HepG2 (cell line): ENCODE measurements around the gene EDEM3. TPM values are rescaled to one million over a fixed set of nuclear protein-coding genes. Genes with fewer than 3 reads are reported as not detected.

Experiments used
- ATAC-seq: fragments of 200-7000 bp; cut with Tn5 transposase; 3 replicates; pipeline ENCODE4 v1.9.1; 2020; ENCODE audit warnings: mild to moderate bottlenecking, moderate library complexity
- BruUV-seq: library from RNA; stranded (reverse); fragments of 400-500 nt; replicated peaks from 2 replicates; lab custom pipeline; 2021; lab: Mats Ljungman, UMichigan
- CTCF ChIA-PET: fragments of 300-600 bp; formaldehyde crosslinking; extraction: SDS; loops from one replicate; lab custom pipeline; 2021; ENCODE audit warnings: low total read pairs, inconsistent platforms, low intra/inter-chr PET ratio; lab: Yijun Ruan, JAX
- POLR2A ChIA-PET: fragments of 350-600 bp; sonication (Branson Sonifier 250); formaldehyde crosslinking; loops from one replicate; lab custom pipeline; 2020; ENCODE audit warnings: antibody characterized with exemption, inconsistent platforms; lab: Yijun Ruan, JAX
- DNase-seq: peaks from one replicate; pipeline ENCODE4 v3.0.0-alpha.2; 2015; ENCODE audit warnings: low spot score
- FAIRE-seq: peaks from 3 replicates; lab custom pipeline; 2011; peaks lifted over from hg19 to GRCh38; lab: Jason Lieb, UNC
- H2AFZ ChIP-seq: one replicate; pipeline ENCODE4 v1.6.1; 2011; ENCODE audit warnings: low read length, inconsistent platforms
- H3K27ac ChIP-seq: fragments of 300-600 bp; 3 replicates; pipeline ENCODE4 v1.8.0; 2011; ENCODE audit warnings: mixed run types, mild to moderate bottlenecking, mixed read lengths, low read length, inconsistent platforms; ENCODE audit not compliant: insufficient read depth; ENCODE audit errors: extremely low read length
- H3K27me3 ChIP-seq, 2 experiments: fragments of 200-600 bp in 1 of 2; 2 replicates in 1 of 2; 3 replicates in 1 of 2; pipeline versions ENCODE4 v1.6.0 to v1.8.0; 2011; ENCODE audit warnings: low read length in 2 of 2, mild to moderate bottlenecking in 2 of 2, moderate library complexity in 2 of 2, inconsistent platforms in 1 of 2; ENCODE audit not compliant: insufficient read depth in 2 of 2, control insufficient read depth in 1 of 2
- H3K36me3 ChIP-seq, 2 experiments: fragments of 200-600 bp in 1 of 2; replicated peaks in 1 of 2; 2 replicates in 1 of 2; 3 replicates in 1 of 2; pipeline versions ENCODE4 v1.5.1 to v1.8.0; 2011; ENCODE audit warnings: low read length in 2 of 2, inconsistent platforms in 1 of 2; ENCODE audit not compliant: insufficient read depth in 2 of 2, control insufficient read depth in 1 of 2
- H3K4me1 ChIP-seq: 2 replicates; pipeline ENCODE4 v1.5.1; 2012; ENCODE audit warnings: low read length, inconsistent platforms; ENCODE audit not compliant: insufficient read depth
- H3K4me2 ChIP-seq: 2 replicates; pipeline ENCODE4 v1.6.0; 2011; ENCODE audit warnings: low read depth, low read length, inconsistent platforms
- H3K4me3 ChIP-seq, 3 experiments: fragments of 200-600 bp in 1 of 3; sonication (generic), shearing (Covaris generic) in 1 of 3; replicated peaks in 1 of 3; 2 replicates each; pipeline ENCODE4 v1.5.1; 2011 to 2016; ENCODE audit warnings: low read length in 3 of 3, inconsistent platforms in 2 of 3, low read depth in 2 of 3, mild to moderate bottlenecking in 2 of 3, control low read depth in 1 of 3, mixed read lengths in 1 of 3; ENCODE audit not compliant: insufficient read depth in 1 of 3
- H3K79me2 ChIP-seq: one replicate; pipeline ENCODE4 v1.6.1; 2011; ENCODE audit warnings: low read length, inconsistent platforms; ENCODE audit not compliant: insufficient read depth
- H3K9ac ChIP-seq: 2 replicates; pipeline ENCODE4 v1.6.0; 2011; ENCODE audit warnings: mild to moderate bottlenecking, low read depth, low read length, inconsistent platforms; ENCODE audit not compliant: insufficient read depth
- H3K9me3 ChIP-seq: 2 replicates; pipeline ENCODE4 v1.5.1; 2012; ENCODE audit warnings: mild to moderate bottlenecking, low read length
- H4K20me1 ChIP-seq: 2 replicates; pipeline ENCODE4 v1.6.0; 2011; ENCODE audit warnings: inconsistent platforms, mild to moderate bottlenecking, low read length, moderate library complexity; ENCODE audit not compliant: insufficient read depth
- FOXA3 ChIP-seq: IDR thresholded peaks from 2 replicates; pipeline ENCODE4 v1.6.1; 2016; ENCODE audit warnings: missing genetic modification reagents, missing compliant biosample characterization
- HNF4A ChIP-seq: sonication (generic); formaldehyde crosslinking; IDR thresholded peaks from 2 replicates; pipeline ENCODE4 v1.4.0; 2020; ENCODE audit warnings: missing genetic modification reagents
- RXRA ChIP-seq: sonication (generic); formaldehyde crosslinking; IDR thresholded peaks from 2 replicates; pipeline ENCODE4 v1.5.1; 2020; ENCODE audit warnings: missing genetic modification reagents
- USF2 ChIP-seq, 2 experiments: sonication (generic) in 1 of 2; formaldehyde crosslinking in 1 of 2; IDR thresholded peaks; 2 replicates each; pipeline versions ENCODE4 v1.5.1 to v1.6.1; 2011 to 2020; ENCODE audit warnings: borderline replicate concordance in 1 of 2, low read depth in 1 of 2, low read length in 1 of 2, mild to moderate bottlenecking in 1 of 2, missing genetic modification reagents in 1 of 2, moderate library complexity in 1 of 2
- ZNF564 ChIP-seq: sonication (generic); formaldehyde crosslinking; IDR thresholded peaks from 2 replicates; pipeline ENCODE4 v1.8.1; 2023; ENCODE audit warnings: mild to moderate bottlenecking, missing genetic modification reagents
- ZNF652 ChIP-seq: IDR thresholded peaks from 2 replicates; pipeline ENCODE4 v1.6.1; 2016; ENCODE audit warnings: low read depth, borderline replicate concordance
- in situ Hi-C: cut with HindIII; loops from 2 replicates; pipeline ENCODE4 v1.10.0; 2017; ENCODE audit warnings: low pct_unique_long_range_greater_than_20kb; ENCODE audit not compliant: extremely low pct_ligation_motif_present
- intact Hi-C: fragments of 100-400 bp; cut with micrococcal nuclease; formaldehyde crosslinking; loops from one replicate; pipeline ENCODE4 v1.10.0; 2022; ENCODE audit not compliant: unreplicated experiment
- polyA plus RNA-seq, 8 experiments: library from polyadenylated mRNA; depleted of rRNA in 3 of 8; stranded (reverse) in 7 of 8; unstranded in 1 of 8; fragments of >200 nt; fragmentation: Illumina TruSeq in 4 of 8; extraction: Trizol in 4 of 8; gene quantifications; 2 replicates each; pipeline versions ENCODE4 v1.2.1 to v1.2.3, GENCODE V29; 2011 to 2016; ENCODE audit warnings: low read depth in 4 of 8, missing spikeins in 1 of 8, mixed read lengths in 1 of 8; ENCODE audit not compliant: insufficient read depth in 1 of 8
- total RNA-seq, 5 experiments: library from RNA; depleted of rRNA; stranded (reverse); fragments of >200 nt; fragmentation: Illumina TruSeq; extraction: Trizol; gene quantifications; 2 replicates each; pipeline ENCODE4 v1.2.3, GENCODE V29; 2016; ENCODE audit warnings: low read depth in 1 of 5
- TF ChIP-seq, protein P1 (sequence below): sonication (generic); formaldehyde crosslinking; IDR thresholded peaks from 2 replicates; pipeline ENCODE4 v1.9.0; 2021; ENCODE audit warnings: missing genetic modification reagents, borderline replicate concordance

Gene EDEM3
- total and polyA plus RNA-seq, 2 of the 13 experiments (the other 11 are each of a cell fraction or from before 2014, with no cell fraction given): 13.1 to 18.2 TPM

GRCh38 chr1:184759112-184759511, 4.5 kb upstream of the EDEM3 start (continued):
- TF ChIP-seq HNF4A (CRISPR knock-in tag) (0 out of 2 replicates have a peak, but pooled peaks have one; percentile 3), FOXA3 (CRISPR knock-in tag) (peak; percentile 89), RXRA (CRISPR knock-in tag) (no peak), ZNF652 (CRISPR knock-in tag) (peak; percentile 59; the same call in 1 of the 2 replicates)

GRCh38 chr1:184757891-184758290, 3.2 kb upstream of the EDEM3 start:
- Histone ChIP-seq H3K79me2 (peaks cover 8% of the 10 kb centered on the region), H3K27me3 (no peaks in the 10 kb centered on the region), H3K4me2 (no peak overlapping the region), H2AFZ (no peak overlapping the region), H3K9me3 (no peaks in the 10 kb centered on the region), H3K36me3 (no peaks in the 10 kb centered on the region), H4K20me1 (no peaks in the 10 kb centered on the region), H3K27ac (no peak overlapping the region), H3K4me1 (peaks cover 36% of the 10 kb centered on the region), H3K4me3 (no peak overlapping the region), H3K9ac (no peak overlapping the region)
- FAIRE-seq (no peak), DNase-seq (no peak), ATAC-seq (no peak)
- BruUV-seq: no TSS peak
- in situ Hi-C loops (no loop called here), intact Hi-C loops (no loop called here)
- ChIA-PET CTCF (no interaction called here), POLR2A (no interaction called here)
- TF ChIP-seq ZNF564 (CRISPR knock-in tag) (no peak), USF2 (IDR thresholded peaks at IDR 0.05; ENCODE audit: low read depth, low read length) (no peak), USF2 (CRISPR knock-in tag; IDR thresholded peaks at IDR 0.05; ENCODE audit: borderline replicate concordance) (no peak)
- TF ChIP-seq, protein P1, sequence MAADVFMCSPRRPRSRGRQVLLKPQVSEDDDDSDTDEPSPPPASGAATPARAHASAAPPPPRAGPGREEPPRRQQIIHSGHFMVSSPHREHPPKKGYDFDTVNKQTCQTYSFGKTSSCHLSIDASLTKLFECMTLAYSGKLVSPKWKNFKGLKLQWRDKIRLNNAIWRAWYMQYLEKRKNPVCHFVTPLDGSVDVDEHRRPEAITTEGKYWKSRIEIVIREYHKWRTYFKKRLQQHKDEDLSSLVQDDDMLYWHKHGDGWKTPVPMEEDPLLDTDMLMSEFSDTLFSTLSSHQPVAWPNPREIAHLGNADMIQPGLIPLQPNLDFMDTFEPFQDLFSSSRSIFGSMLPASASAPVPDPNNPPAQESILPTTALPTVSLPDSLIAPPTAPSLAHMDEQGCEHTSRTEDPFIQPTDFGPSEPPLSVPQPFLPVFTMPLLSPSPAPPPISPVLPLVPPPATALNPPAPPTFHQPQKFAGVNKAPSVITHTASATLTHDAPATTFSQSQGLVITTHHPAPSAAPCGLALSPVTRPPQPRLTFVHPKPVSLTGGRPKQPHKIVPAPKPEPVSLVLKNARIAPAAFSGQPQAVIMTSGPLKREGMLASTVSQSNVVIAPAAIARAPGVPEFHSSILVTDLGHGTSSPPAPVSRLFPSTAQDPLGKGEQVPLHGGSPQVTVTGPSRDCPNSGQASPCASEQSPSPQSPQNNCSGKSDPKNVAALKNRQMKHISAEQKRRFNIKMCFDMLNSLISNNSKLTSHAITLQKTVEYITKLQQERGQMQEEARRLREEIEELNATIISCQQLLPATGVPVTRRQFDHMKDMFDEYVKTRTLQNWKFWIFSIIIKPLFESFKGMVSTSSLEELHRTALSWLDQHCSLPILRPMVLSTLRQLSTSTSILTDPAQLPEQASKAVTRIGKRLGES (CRISPR knock-in tag): no peak
